ENCODE measurements around the gene CHD5.

The CHD5 gene

DNA sequence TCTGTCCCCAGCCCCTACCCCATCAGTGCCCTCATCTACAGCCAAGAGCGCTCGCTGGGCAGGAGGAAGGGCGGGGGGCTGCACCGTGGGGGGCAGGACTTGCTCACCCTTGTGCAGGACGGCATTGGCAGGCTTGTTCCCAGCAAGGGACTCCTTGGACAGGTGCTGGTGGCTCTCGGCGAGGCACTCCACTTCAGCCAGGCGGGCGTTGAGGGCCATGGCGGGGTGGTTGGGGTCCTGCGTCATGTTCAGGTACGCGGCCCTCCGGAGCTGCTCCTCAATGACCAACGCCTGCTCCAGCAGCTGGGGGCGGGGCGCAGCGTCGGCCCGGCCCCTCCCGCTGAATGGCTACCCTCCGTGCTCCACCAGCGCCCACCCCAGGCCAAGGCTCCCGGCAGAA, 70.4 kb downstream of the CHD5 start:
- no peak for DNase-seq (ENCODE audit: low spot score)
- TF ChIP-seq, protein P1, sequence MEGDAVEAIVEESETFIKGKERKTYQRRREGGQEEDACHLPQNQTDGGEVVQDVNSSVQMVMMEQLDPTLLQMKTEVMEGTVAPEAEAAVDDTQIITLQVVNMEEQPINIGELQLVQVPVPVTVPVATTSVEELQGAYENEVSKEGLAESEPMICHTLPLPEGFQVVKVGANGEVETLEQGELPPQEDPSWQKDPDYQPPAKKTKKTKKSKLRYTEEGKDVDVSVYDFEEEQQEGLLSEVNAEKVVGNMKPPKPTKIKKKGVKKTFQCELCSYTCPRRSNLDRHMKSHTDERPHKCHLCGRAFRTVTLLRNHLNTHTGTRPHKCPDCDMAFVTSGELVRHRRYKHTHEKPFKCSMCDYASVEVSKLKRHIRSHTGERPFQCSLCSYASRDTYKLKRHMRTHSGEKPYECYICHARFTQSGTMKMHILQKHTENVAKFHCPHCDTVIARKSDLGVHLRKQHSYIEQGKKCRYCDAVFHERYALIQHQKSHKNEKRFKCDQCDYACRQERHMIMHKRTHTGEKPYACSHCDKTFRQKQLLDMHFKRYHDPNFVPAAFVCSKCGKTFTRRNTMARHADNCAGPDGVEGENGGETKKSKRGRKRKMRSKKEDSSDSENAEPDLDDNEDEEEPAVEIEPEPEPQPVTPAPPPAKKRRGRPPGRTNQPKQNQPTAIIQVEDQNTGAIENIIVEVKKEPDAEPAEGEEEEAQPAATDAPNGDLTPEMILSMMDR (IDR thresholded peaks at IDR 0.05; ENCODE audit: borderline replicate concordance, control extremely low read depth, extremely low read depth, insufficient read depth, missing control alignments): no peak
- in situ Hi-C loops (cut with MboI; ENCODE audit: low sequenced_read_pairs, unreplicated experiment): no loop called here

- in situ Hi-C loops (cut with MboI; ENCODE audit: low sequenced_read_pairs, unreplicated experiment): no loop called here
- TF ChIP-seq, protein P1 (IDR thresholded peaks at IDR 0.05; ENCODE audit: borderline replicate concordance, control extremely low read depth, extremely low read depth, insufficient read depth, missing control alignments): peak; percentile 48
- peak; percentile 80 for DNase-seq (ENCODE audit: low spot score)
These were observed 71.0 kb downstream of the CHD5 start for GRCh38 chr1:6108937-6109614.

DNA sequence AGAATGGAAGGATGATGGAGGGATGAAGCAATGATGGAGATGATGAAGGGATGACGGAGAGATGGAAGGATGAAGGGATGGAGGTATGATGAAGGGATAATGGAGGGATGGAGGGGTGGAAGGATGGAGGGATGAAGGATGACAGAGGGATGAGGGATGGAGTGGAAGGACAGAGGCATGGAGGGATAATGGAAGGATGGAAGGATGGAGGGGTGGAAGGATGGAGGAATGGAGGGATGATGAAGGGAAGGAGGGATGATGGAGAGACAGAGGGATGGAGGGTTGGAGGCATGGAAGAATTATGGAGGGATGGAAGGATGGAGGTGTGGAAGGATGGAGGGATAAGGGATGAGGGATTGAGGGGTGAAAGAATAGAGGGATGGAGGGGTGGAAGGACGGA, 71.6 kb downstream of the CHD5 start:
- DNase-seq (ENCODE audit: low spot score): no peak
- in situ Hi-C loops (cut with MboI; ENCODE audit: low sequenced_read_pairs, unreplicated experiment): no loop called here
- TF ChIP-seq, protein P1 (IDR thresholded peaks at IDR 0.05; ENCODE audit: borderline replicate concordance, control extremely low read depth, extremely low read depth, insufficient read depth, missing control alignments): no peak

GRCh38 chr1:6107409-6108356, 72.4 kb downstream of the CHD5 start:
- DNase-seq (ENCODE audit: low spot score): no peak
- TF ChIP-seq, protein P1 (IDR thresholded peaks at IDR 0.05; ENCODE audit: borderline replicate concordance, control extremely low read depth, extremely low read depth, insufficient read depth, missing control alignments): no peak
- in situ Hi-C loops (cut with MboI; ENCODE audit: low sequenced_read_pairs, unreplicated experiment): no loop called here

DNA sequence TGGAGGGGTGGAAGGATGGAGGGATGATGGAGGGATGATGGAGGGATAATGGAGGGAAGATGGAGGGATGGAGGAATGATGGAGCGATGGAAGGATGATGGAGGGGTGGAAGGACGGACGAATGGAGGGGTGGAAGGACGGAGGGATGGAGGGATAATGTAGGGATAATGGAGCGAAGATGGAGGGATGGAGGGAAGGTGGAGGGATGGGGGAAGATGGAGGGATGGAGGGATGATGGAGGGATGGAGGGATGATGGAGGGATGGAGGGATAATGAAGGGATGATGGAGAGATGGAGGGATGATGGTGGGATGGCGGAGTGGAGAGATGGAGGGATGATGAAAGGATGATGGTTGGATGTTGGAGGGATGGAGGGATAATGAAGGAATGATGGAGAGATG, 73.1 kb downstream of the CHD5 start:
- no peak for DNase-seq (ENCODE audit: low spot score)
- TF ChIP-seq, protein P1 (IDR thresholded peaks at IDR 0.05; ENCODE audit: borderline replicate concordance, control extremely low read depth, extremely low read depth, insufficient read depth, missing control alignments): no peak
- in situ Hi-C loops (cut with MboI; ENCODE audit: low sequenced_read_pairs, unreplicated experiment): no loop called here

GRCh38 chr1:6106321-6106731, 73.8 kb downstream of the CHD5 start:
- DNase-seq (ENCODE audit: low spot score): no peak
- in situ Hi-C loops (cut with MboI; ENCODE audit: low sequenced_read_pairs, unreplicated experiment): no loop called here
- TF ChIP-seq, protein P1 (IDR thresholded peaks at IDR 0.05; ENCODE audit: borderline replicate concordance, control extremely low read depth, extremely low read depth, insufficient read depth, missing control alignments): no peak
